H1 (cell line): Measurements from ENCODE around the gene ABCA1. TPM values are rescaled to one million over a fixed set of nuclear protein-coding genes. Genes with fewer than 3 reads are reported as not detected.

Experiments used
- CTCF ChIA-PET: fragments of 300-600 bp; sonication (Branson Sonifier 250); formaldehyde crosslinking; loops from one replicate; lab custom pipeline; 2021; ENCODE audit not compliant: partially characterized antibody; lab: Charles Lee
- POLR2A ChIA-PET: fragments of 300-600 bp; sonication (Branson Sonifier 250); formaldehyde crosslinking; loops from one replicate; lab custom pipeline; 2021; ENCODE audit warnings: inconsistent platforms; ENCODE audit not compliant: partially characterized antibody; lab: Charles Lee
- DNase-seq, 2 experiments: peaks; one replicate each; pipeline versions ENCODE4 v3.0.0 to v3.0.0-alpha.2; 2010 to 2022; ENCODE audit warnings: low spot score in 2 of 2, low read depth in 1 of 2, mixed read lengths in 1 of 2
- FAIRE-seq: peaks from 2 replicates; lab custom pipeline; 2011; peaks lifted over from hg19 to GRCh38; lab: Jason Lieb, UNC
- H2AFZ ChIP-seq: 2 replicates; pipeline ENCODE4 v1.8.1; 2012; ENCODE audit warnings: low read length, inconsistent platforms
- H2AK5ac ChIP-seq: 2 replicates; pipeline ENCODE4 v1.6.1; 2013; ENCODE audit warnings: low read depth, low read length
- H2BK120ac ChIP-seq: replicated peaks from 2 replicates; pipeline ENCODE3; 2013; ENCODE audit warnings: low read depth, low read length, inconsistent platforms
- H2BK12ac ChIP-seq: 2 replicates; pipeline ENCODE4 v1.6.1; 2013; ENCODE audit warnings: low read depth, low read length
- H2BK15ac ChIP-seq: 2 replicates; pipeline ENCODE4 v1.6.1; 2013; ENCODE audit warnings: low read length
- H2BK20ac ChIP-seq: 2 replicates; pipeline ENCODE4 v1.6.1; 2013; ENCODE audit warnings: low read length
- H2BK5ac ChIP-seq: 2 replicates; pipeline ENCODE4 v1.6.1; 2013; ENCODE audit warnings: low read depth, low read length
- H3K14ac ChIP-seq: 2 replicates; pipeline ENCODE4 v1.6.1; 2013; ENCODE audit warnings: inconsistent platforms; ENCODE audit not compliant: insufficient read length
- H3K18ac ChIP-seq: 2 replicates; pipeline ENCODE4 v1.6.1; 2013; ENCODE audit warnings: low read length; ENCODE audit errors: extremely low read depth
- H3K23ac ChIP-seq: 2 replicates; pipeline ENCODE4 v1.6.1; 2013; ENCODE audit warnings: inconsistent platforms; ENCODE audit not compliant: insufficient read length
- H3K23me2 ChIP-seq: 2 replicates; pipeline ENCODE4 v1.6.1; 2013; ENCODE audit warnings: low read depth, low read length
- H3K27ac ChIP-seq: 2 replicates; pipeline ENCODE4 v1.6.1; 2011; ENCODE audit warnings: low read depth, low read length, inconsistent platforms
- H3K27me3 ChIP-seq, 4 experiments: replicated peaks in 1 of 4; 1 replicate in 1 of 4; 2 replicates in 3 of 4; pipeline versions ENCODE4 v1.6.1 to v1.8.1; 2011 to 2013; ENCODE audit warnings: low read length in 3 of 4, mild to moderate bottlenecking in 3 of 4, inconsistent platforms in 2 of 4, mixed read lengths in 2 of 4, moderate library complexity in 1 of 4; ENCODE audit not compliant: control insufficient read depth in 3 of 4, insufficient read depth in 3 of 4; ENCODE audit errors: extremely low read depth in 1 of 4
- H3K36me3 ChIP-seq, 4 experiments: 2 replicates each; pipeline versions ENCODE4 v1.6.1 to v1.8.1; 2011 to 2013; ENCODE audit warnings: mild to moderate bottlenecking in 4 of 4, low read length in 3 of 4, moderate library complexity in 2 of 4, control low read depth in 1 of 4, inconsistent platforms in 1 of 4; ENCODE audit not compliant: insufficient read depth in 4 of 4, control insufficient read depth in 2 of 4
- H3K4ac ChIP-seq: replicated peaks from 2 replicates; pipeline ENCODE3; 2013; ENCODE audit warnings: low read length, low read depth, mixed read lengths, inconsistent platforms; ENCODE audit not compliant: insufficient read length
- H3K4me1 ChIP-seq, 4 experiments: replicated peaks in 1 of 4; 1 replicate in 1 of 4; 2 replicates in 3 of 4; pipeline versions ENCODE4 v1.6.1 to v1.8.1; 2011 to 2013; ENCODE audit warnings: low read length in 3 of 4, inconsistent platforms in 2 of 4, mixed read lengths in 1 of 4; ENCODE audit not compliant: insufficient read depth in 4 of 4, control insufficient read depth in 3 of 4
- H3K4me2 ChIP-seq, 2 experiments: 2 replicates each; pipeline versions ENCODE4 v1.6.1 to v1.8.1; 2011 to 2013; ENCODE audit warnings: low read depth in 2 of 2, low read length in 2 of 2, control low read depth in 1 of 2, inconsistent platforms in 1 of 2, mild to moderate bottlenecking in 1 of 2; ENCODE audit not compliant: insufficient read depth in 1 of 2
- H3K4me3 ChIP-seq, 4 experiments: fragments of 200-600, 300-600 bp in 1 of 4; sonication (generic), shearing (Covaris generic), sonication (Bioruptor Twin) in 1 of 4; 2 replicates each; pipeline versions ENCODE4 v1.5.1 to v1.8.1; 2011 to 2016; ENCODE audit warnings: low read length in 4 of 4, low read depth in 3 of 4, control low read depth in 2 of 4, inconsistent platforms in 2 of 4, mild to moderate bottlenecking in 2 of 4, mixed read lengths in 1 of 4, moderate library complexity in 1 of 4; ENCODE audit not compliant: insufficient read depth in 2 of 4; ENCODE audit errors: extremely low read depth in 1 of 4
- H3K56ac ChIP-seq: replicated peaks from 2 replicates; pipeline ENCODE3; 2013; ENCODE audit warnings: low read depth, mild to moderate bottlenecking, mixed read lengths, low read length, inconsistent platforms; ENCODE audit not compliant: insufficient read length
- H3K79me1 ChIP-seq: 2 replicates; pipeline ENCODE4 v1.6.1; 2013; ENCODE audit warnings: low read depth, low read length, control low read depth
- H3K79me2 ChIP-seq, 2 experiments: 2 replicates each; pipeline versions ENCODE4 v1.6.1 to v1.8.1; 2012 to 2013; ENCODE audit warnings: low read length in 2 of 2, mild to moderate bottlenecking in 2 of 2, inconsistent platforms in 1 of 2; ENCODE audit not compliant: insufficient read depth in 2 of 2, control insufficient read depth in 1 of 2
- H3K9ac ChIP-seq, 4 experiments: replicated peaks in 1 of 4; 1 replicate in 1 of 4; 2 replicates in 3 of 4; pipeline versions ENCODE4 v1.6.1 to v1.8.1; 2011 to 2013; ENCODE audit warnings: low read depth in 3 of 4, low read length in 3 of 4, control low read depth in 2 of 4, mild to moderate bottlenecking in 2 of 4, moderate library complexity in 2 of 4, inconsistent platforms in 1 of 4; ENCODE audit errors: extremely low read depth in 1 of 4
- H3K9me3 ChIP-seq, 2 experiments: 2 replicates each; pipeline versions ENCODE4 v1.6.1 to v1.8.1; 2012 to 2013; ENCODE audit warnings: mild to moderate bottlenecking in 2 of 2, moderate library complexity in 2 of 2, control low read depth in 1 of 2, inconsistent platforms in 1 of 2, low read depth in 1 of 2, low read length in 1 of 2, mixed read lengths in 1 of 2; ENCODE audit not compliant: insufficient read depth in 2 of 2
- H4K20me1 ChIP-seq, 2 experiments: replicated peaks in 1 of 2; 2 replicates each; pipeline versions ENCODE3 to v1.8.1; 2011 to 2013; ENCODE audit warnings: inconsistent platforms in 2 of 2, low read length in 2 of 2, mild to moderate bottlenecking in 1 of 2; ENCODE audit not compliant: insufficient read depth in 2 of 2, control insufficient read depth in 1 of 2
- H4K5ac ChIP-seq: 2 replicates; pipeline ENCODE4 v1.6.1; 2013; ENCODE audit warnings: low read length, low read depth, mixed read lengths, inconsistent platforms; ENCODE audit not compliant: insufficient read length
- H4K8ac ChIP-seq: 2 replicates; pipeline ENCODE4 v1.8.0; 2013; ENCODE audit warnings: mild to moderate bottlenecking, moderate library complexity, low read length, inconsistent platforms; ENCODE audit not compliant: insufficient read depth; ENCODE audit errors: extremely low read depth
- H4K91ac ChIP-seq: replicated peaks from 2 replicates; pipeline ENCODE3; 2013; ENCODE audit warnings: low read length, mixed read lengths, inconsistent platforms; ENCODE audit not compliant: insufficient read length
- BACH1 ChIP-seq: IDR thresholded peaks from 2 replicates; pipeline ENCODE4 v1.6.1; 2012; ENCODE audit warnings: low read length, improper control_type of control experiment
- BCL11A ChIP-seq, 2 experiments: IDR thresholded peaks; one replicate each; pipeline ENCODE4 v1.6.1; 2011; ENCODE audit warnings: low read depth in 2 of 2, low read length in 2 of 2, mild to moderate bottlenecking in 2 of 2
- KDM4A ChIP-seq: IDR thresholded peaks from one replicate; pipeline ENCODE4 v1.7.1; 2012; ENCODE audit warnings: low read depth, mild to moderate bottlenecking, moderate library complexity, low read length, inconsistent platforms; ENCODE audit not compliant: severe bottlenecking
- NANOG ChIP-seq: IDR thresholded peaks from 2 replicates; pipeline ENCODE4 v1.6.1; 2011; ENCODE audit warnings: low read length, low read depth, mild to moderate bottlenecking, inconsistent platforms; ENCODE audit not compliant: insufficient read depth, poor library complexity, severe bottlenecking
- WGBS, 2 experiments: shearing (Covaris generic) in 1 of 2; methylation state at CpG; one replicate each; pipeline versions ENCODE4 v1.1.6 to v1.1.7; 2013 to 2015; ENCODE audit warnings: low lambda C conversion rate in 2 of 2, mixed read lengths in 2 of 2, inconsistent platforms in 1 of 2, low coverage in 1 of 2, missing lambda C conversion rate in 1 of 2; ENCODE audit not compliant: insufficient replicate concordance in 2 of 2, insufficient coverage in 1 of 2, insufficient read length in 1 of 2; ENCODE audit errors: extremely low coverage in 1 of 2, missing lambda C conversion rate in 1 of 2; 5-methylcytosine and 5-hydroxymethylcytosine counted together
- polyA plus RNA-seq, 7 experiments: library from polyadenylated mRNA; depleted of rRNA in 3 of 7; stranded (reverse) in 5 of 7; unstranded in 2 of 7; fragments of >200 nt in 5 of 7; fragments of 200-250 nt in 2 of 7; gene quantifications; 1 replicate in 5 of 7; 2 replicates in 1 of 7; 4 replicates in 1 of 7; pipeline versions ENCODE4 v1.2.1 to v1.2.3, GENCODE V29; 2011 to 2013; ENCODE audit warnings: missing spikeins in 2 of 7, mixed read lengths in 2 of 7
- total RNA-seq: library from RNA; stranded (reverse); fragmentation: NEBNext Ultra II Directional; extraction: Animal tissue kit (Norgen Biotek cat#: 25700); gene quantifications from 2 replicates; pipeline ENCODE4 v1.2.1, GENCODE V29; 2021

ABCA1 gene
- total and polyA plus RNA-seq, 2 of the 8 experiments (the other 6 are each of a cell fraction or from before 2014, with no cell fraction given), result 6.9 to 7.8 TPM

DNA sequence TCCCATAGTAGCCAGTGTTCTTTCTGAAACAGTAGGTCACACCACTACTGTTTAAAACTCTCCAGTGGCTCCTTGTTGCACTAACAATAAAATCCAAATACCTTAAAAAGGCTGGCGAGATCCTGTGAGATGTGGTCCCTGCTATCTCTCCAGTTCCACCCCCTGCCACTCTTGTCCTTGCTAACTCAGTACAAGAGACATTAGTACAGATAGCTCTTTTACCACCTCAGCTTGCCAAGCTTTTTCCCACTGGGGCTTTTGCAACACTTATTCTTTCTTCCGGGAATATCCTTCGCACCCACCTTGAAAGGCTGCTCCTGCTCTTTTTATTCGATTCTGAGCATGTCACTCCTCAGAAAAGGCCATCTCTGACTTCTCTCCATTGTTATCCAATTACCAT is 149.2 kb downstream of the ABCA1 start:
- H4K91ac ChIP-seq, result no peak overlapping the region
- ChIA-PET CTCF (interaction anchor here (0.6 to 1.0 kb wide), 5 partner anchors 88 to 637 kb away, joined by 3 to 4 read pairs (median 3); no protein-coding TSS in a partner anchor), POLR2A (no interaction called here)
- H3K14ac ChIP-seq, result no peak overlapping the region
- no peaks in the 10 kb centered on the region for H3K79me2 ChIP-seq
- H3K18ac ChIP-seq, result no peak overlapping the region
- no peak overlapping the region for H2BK120ac ChIP-seq
- H3K4ac ChIP-seq, result no peak overlapping the region
- no peak overlapping the region for H3K4me3 ChIP-seq
- no peak overlapping the region for H3K23ac ChIP-seq
- no peaks in the 10 kb centered on the region for H3K4me1 ChIP-seq
- no peak overlapping the region for H3K27ac ChIP-seq
- H2AFZ ChIP-seq, result no peak overlapping the region
- H4K8ac ChIP-seq, result no peak overlapping the region
- no peak overlapping the region for H4K5ac ChIP-seq
- no peak overlapping the region for H2BK12ac ChIP-seq
- no peak overlapping the region for H3K9ac ChIP-seq
- H2BK15ac ChIP-seq, result no peak overlapping the region
- peaks cover 0 to 6% (median 3%) of the 10 kb centered on the region in 4 experiments; a peak in 2 of 8 replicates for H3K36me3 ChIP-seq
- no peak for FAIRE-seq
- no peaks in the 10 kb centered on the region for H3K79me1 ChIP-seq
- DNase-seq, result no peak
- TF ChIP-seq BCL11A (IDR thresholded peaks at IDR 0.05; ENCODE audit: low read depth in 2 of 2, low read length in 2 of 2) (no peak), NANOG (no peak), KDM4A (no peak), BACH1 (no peak)
- 96% methylated on average over 4 of the region's 4 CpGs; no CpG with 5 or more reads in 1 of the 2 experiments for WGBS, 2 experiments
- no peak overlapping the region for H3K56ac ChIP-seq
- no peak overlapping the region for H2BK20ac ChIP-seq
- H3K4me2 ChIP-seq, result no peak overlapping the region
- H4K20me1 ChIP-seq, result no peaks in the 10 kb centered on the region
- H3K23me2 ChIP-seq, result no peaks in the 10 kb centered on the region
- no peak overlapping the region for H2BK5ac ChIP-seq
- H2AK5ac ChIP-seq, result no peak overlapping the region
- no peaks in the 10 kb centered on the region for H3K9me3 ChIP-seq
- H3K27me3 ChIP-seq, result no peaks in the 10 kb centered on the region
